ENCODE results near the gene SH3GLB1. TPM values are rescaled to one million over a fixed set of nuclear protein-coding genes. Genes with fewer than 3 reads are reported as not detected.

SH3GLB1 gene
- total RNA-seq, 4 donors from 2014 or later: 52.5 to 75.1 (median 63.4) TPM

DNA sequence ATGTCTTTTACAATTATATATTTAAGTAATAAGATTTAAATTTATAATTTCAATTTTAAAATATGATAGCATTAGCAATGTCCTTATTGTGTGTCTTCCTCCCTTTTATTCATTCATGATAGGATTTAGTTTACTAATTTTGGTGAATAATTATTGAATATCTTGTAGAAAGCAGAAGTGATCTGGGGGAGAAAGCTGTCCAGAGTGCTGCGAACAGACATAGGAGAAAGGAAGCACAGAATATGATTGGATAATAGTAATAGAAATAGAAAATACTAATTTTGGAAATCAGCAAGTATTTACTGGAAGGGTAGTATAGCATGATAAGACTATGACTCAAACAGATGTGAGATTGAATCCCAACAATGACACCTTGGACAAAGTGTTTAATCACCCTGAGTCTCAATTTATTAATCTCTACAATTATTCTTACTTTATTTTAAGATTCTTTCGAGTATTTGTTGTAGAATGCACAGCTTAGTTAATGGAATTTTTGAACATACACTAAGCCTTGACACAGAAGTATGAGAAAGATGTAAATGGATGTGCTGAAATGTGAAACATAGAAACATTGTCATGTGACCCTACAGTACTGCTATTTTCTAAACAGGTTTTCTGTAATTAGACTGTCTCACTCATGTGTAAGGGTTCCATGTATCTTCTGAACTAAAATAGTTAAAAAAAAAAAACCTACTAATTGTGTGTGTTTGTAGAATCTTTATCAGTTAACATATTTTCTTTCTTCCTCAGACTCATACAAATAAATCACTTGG lies 7.9 kb downstream of the SH3GLB1 start:
- H3K36me3 ChIP-seq: peaks cover 0 to 9% (median 2%) of the 10 kb centered on the region in 4 donors
- no peaks in the 10 kb centered on the region for H3K9me3 ChIP-seq
- H3K4me3 ChIP-seq: no peak overlapping the region
- intact Hi-C loops (cut with DNase I; ENCODE audit: low total_unique reads) (no loop called here), in situ Hi-C loops (cut with MboI; ENCODE audit: low pct_ligation_motif_present in 1 of 4, low pct_unique_long_range_greater_than_20kb in 1 of 4, low sequenced_read_pairs in 3 of 4) (loop anchor here in 1 of 4 donors (25.0 kb wide), 1 partner anchor 200 kb away; the partner anchor contains the start of genes HS2ST1 and SELENOF)
- H3K4me1 ChIP-seq: peaks cover 12 to 79% (median 41%) of the 10 kb centered on the region in 4 donors
- DNase-seq: no peak
- TF ChIP-seq POLR2A (IDR thresholded peaks at IDR 0.05) (no peak), EP300 (IDR thresholded peaks at IDR 0.05; ENCODE audit: low read depth) (no peak), POLR2AphosphoS5 (IDR thresholded peaks at IDR 0.05) (no peak)
- TF ChIP-seq, protein P1, sequence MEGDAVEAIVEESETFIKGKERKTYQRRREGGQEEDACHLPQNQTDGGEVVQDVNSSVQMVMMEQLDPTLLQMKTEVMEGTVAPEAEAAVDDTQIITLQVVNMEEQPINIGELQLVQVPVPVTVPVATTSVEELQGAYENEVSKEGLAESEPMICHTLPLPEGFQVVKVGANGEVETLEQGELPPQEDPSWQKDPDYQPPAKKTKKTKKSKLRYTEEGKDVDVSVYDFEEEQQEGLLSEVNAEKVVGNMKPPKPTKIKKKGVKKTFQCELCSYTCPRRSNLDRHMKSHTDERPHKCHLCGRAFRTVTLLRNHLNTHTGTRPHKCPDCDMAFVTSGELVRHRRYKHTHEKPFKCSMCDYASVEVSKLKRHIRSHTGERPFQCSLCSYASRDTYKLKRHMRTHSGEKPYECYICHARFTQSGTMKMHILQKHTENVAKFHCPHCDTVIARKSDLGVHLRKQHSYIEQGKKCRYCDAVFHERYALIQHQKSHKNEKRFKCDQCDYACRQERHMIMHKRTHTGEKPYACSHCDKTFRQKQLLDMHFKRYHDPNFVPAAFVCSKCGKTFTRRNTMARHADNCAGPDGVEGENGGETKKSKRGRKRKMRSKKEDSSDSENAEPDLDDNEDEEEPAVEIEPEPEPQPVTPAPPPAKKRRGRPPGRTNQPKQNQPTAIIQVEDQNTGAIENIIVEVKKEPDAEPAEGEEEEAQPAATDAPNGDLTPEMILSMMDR (IDR thresholded peaks at IDR 0.05): no peak
- H3K27me3 ChIP-seq: no peaks in the 10 kb centered on the region
- no peak overlapping the region for H3K27ac ChIP-seq
- WGBS, 2 donors (ENCODE audit: low coverage in 1 of 2): 74 to 86% methylated on average over 2 of the region's 2 CpGs

DNA sequence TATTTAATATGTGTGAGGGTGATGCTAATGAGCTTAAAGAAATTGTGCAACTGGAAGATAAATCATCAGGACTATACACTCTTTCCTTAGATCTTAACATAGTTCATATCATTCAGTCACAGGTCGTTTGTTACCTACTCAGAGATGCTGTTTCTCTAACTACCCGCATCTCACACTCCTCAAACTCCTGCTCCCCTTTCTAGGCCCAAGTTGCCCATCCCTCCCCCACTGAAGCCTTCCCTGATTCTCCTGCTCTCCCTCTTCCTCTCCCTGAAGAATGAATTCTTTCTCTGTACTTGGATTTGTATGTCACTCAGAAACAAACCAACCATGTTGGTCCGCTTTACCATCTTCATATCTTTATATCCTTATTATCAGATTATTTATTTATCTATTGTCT lies 9.1 kb downstream of the SH3GLB1 start:
- intact Hi-C loops (cut with DNase I; ENCODE audit: low total_unique reads) (no loop called here), in situ Hi-C loops (cut with MboI; ENCODE audit: low pct_ligation_motif_present in 1 of 4, low pct_unique_long_range_greater_than_20kb in 1 of 4, low sequenced_read_pairs in 3 of 4) (loop anchor here in 1 of 4 donors (25.0 kb wide), 1 partner anchor 199 kb away; the partner anchor contains the start of genes HS2ST1 and SELENOF)
- Histone ChIP-seq H3K36me3 (peaks cover 0 to 9% (median 2%) of the 10 kb centered on the region in 4 donors), H3K9me3 (no peaks in the 10 kb centered on the region), H3K27me3 (no peaks in the 10 kb centered on the region), H3K27ac (no peak overlapping the region), H3K4me1 (peaks cover 12 to 69% (median 34%) of the 10 kb centered on the region in 4 donors), H3K4me3 (no peak overlapping the region)
- no peak for DNase-seq
- TF ChIP-seq POLR2AphosphoS5 (IDR thresholded peaks at IDR 0.05) (no peak), POLR2A (IDR thresholded peaks at IDR 0.05) (no peak)
- TF ChIP-seq, protein P1 (IDR thresholded peaks at IDR 0.05): no peak
- 85 to 86% methylated on average over 3 of the region's 3 CpGs for WGBS, 2 donors (ENCODE audit: low coverage in 1 of 2)

DNA sequence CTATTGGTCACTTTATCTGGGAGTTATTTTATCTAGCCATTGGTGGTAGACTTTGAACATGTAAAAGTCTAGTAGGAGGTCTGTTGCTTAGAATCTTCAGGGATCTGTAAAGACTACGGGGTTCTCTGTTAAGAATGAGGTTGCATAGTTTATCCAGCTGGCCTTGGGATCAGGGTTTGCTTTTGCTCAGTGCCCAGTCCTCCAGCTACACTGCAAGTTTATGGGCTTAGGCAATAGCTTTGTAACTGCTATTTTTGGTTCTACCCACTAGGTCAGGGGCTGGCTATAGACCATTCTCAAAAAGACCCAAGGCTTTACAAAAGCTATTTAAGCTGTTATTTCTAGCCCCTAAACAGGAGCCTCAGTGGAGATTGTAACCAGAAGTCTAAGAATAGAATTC lies 9.8 kb downstream of the SH3GLB1 start:
- peaks cover 12 to 67% (median 29%) of the 10 kb centered on the region in 4 donors for H3K4me1 ChIP-seq
- H3K27me3 ChIP-seq: no peaks in the 10 kb centered on the region
- WGBS, 2 donors (ENCODE audit: low coverage in 1 of 2): 40 to 63% methylated on average over 1 of the region's 1 CpG
- H3K4me3 ChIP-seq: no peak overlapping the region
- peaks cover 0 to 9% (median 2%) of the 10 kb centered on the region in 4 donors for H3K36me3 ChIP-seq
- no peak overlapping the region for H3K27ac ChIP-seq
- in situ Hi-C loops (cut with MboI; ENCODE audit: low pct_ligation_motif_present in 1 of 4, low pct_unique_long_range_greater_than_20kb in 1 of 4, low sequenced_read_pairs in 3 of 4): loop anchor here in 1 of 4 donors (25.0 kb wide), 1 partner anchor 198 kb away; the partner anchor contains the start of genes HS2ST1 and SELENOF
- no peaks in the 10 kb centered on the region for H3K9me3 ChIP-seq
- TF ChIP-seq POLR2AphosphoS5 (IDR thresholded peaks at IDR 0.05): no peak
- no peak for TF ChIP-seq EP300 (IDR thresholded peaks at IDR 0.05; ENCODE audit: low read depth)
- TF ChIP-seq, protein P1 (IDR thresholded peaks at IDR 0.05): no peak
- TF ChIP-seq POLR2A (IDR thresholded peaks at IDR 0.05): no peak
- intact Hi-C loops (cut with DNase I; ENCODE audit: low total_unique reads): no loop called here
- DNase-seq: no peak

DNA sequence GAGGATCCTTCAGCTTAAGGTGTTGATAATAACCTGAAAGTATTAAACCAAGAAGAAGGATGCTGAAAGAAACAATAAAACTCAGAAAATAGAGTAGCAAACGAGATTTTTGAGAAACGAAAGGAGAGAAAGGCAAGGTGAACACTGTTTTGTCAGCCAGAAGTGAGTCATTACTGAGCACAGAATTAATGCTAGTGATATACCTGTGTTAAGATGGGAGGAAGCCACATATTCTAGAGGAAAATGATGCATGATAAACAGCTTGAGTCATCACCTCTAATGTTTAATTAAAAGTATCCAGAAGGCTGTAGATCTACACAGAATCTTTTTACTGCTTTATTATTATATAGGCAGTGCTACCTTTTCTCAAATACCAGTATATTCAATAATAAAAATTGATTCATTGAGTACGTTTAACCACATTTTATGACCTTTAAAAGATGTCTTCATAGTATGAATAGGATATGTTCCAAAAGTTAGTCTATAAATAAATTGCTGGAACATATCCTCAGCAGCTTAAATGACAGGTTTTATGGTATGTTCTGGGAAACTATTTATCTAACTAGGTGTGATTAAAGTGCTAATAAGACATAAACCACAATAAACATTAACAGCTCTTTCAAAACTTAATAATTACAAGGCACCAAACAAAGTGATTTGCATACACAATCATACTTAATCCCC lies 10.3 kb downstream of the SH3GLB1 start:
- intact Hi-C loops (cut with DNase I; ENCODE audit: low total_unique reads) (no loop called here), in situ Hi-C loops (cut with MboI; ENCODE audit: low pct_ligation_motif_present in 1 of 4, low pct_unique_long_range_greater_than_20kb in 1 of 4, low sequenced_read_pairs in 3 of 4) (loop anchor here in 1 of 4 donors (25.0 kb wide), 1 partner anchor 198 kb away; the partner anchor contains the start of genes HS2ST1 and SELENOF)
- TF ChIP-seq EP300 (IDR thresholded peaks at IDR 0.05; ENCODE audit: low read depth) (no peak), POLR2AphosphoS5 (IDR thresholded peaks at IDR 0.05) (no peak), POLR2A (IDR thresholded peaks at IDR 0.05) (no peak)
- TF ChIP-seq, protein P1 (IDR thresholded peaks at IDR 0.05): no peak
- Histone ChIP-seq H3K9me3 (no peaks in the 10 kb centered on the region), H3K4me1 (peaks cover 12 to 62% (median 29%) of the 10 kb centered on the region in 4 donors), H3K27ac (no peak overlapping the region), H3K4me3 (no peak overlapping the region), H3K27me3 (no peaks in the 10 kb centered on the region), H3K36me3 (peaks cover 0 to 13% (median 4%) of the 10 kb centered on the region in 4 donors)
- WGBS, 2 donors (ENCODE audit: low coverage in 1 of 2): 37 to 53% methylated on average over 3 of the region's 3 CpGs
- no peak for DNase-seq
